ENCODE results near the gene FGFBP2. TPM values are rescaled to one million over a fixed set of nuclear protein-coding genes. Genes with fewer than 3 reads are reported as not detected.

FGFBP2 gene, protein sequence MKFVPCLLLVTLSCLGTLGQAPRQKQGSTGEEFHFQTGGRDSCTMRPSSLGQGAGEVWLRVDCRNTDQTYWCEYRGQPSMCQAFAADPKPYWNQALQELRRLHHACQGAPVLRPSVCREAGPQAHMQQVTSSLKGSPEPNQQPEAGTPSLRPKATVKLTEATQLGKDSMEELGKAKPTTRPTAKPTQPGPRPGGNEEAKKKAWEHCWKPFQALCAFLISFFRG
- total RNA-seq: 100 to 1,000 TPM; 644 to 736 (median 713) TPM
- total RNA-seq (2013): 398 TPM

DNA sequence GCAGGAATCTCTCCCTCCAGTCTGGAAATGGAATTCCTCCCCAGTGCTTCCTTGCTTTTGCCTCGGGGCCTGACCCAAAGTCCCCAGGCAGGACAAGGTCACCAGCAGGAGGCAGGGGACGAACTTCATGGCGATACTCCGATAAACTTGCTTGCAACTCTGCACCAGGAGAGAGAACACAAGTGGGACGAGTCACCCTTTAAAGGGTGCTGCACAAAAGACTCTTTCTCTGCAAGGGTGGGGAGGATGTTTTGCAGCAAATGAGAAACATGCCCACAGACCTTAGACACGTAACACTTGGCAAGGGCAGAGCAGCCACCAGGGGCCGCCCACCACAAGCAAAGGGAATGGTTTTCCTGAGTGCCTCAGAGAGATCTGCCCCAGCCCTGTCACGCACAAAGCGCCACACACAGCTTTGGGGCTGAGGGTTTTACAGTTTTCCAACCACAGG, at the start of gene FGFBP2:
FGFBP2 (minus strand) TSS at position 175 of the 451 bp plus-strand sequence; CDS start at position 129, 46 bp downstream.
- peak within 1 kb of the TSS; percentile 84 for H3K27ac ChIP-seq (ENCODE audit: low read length)
- H3K36me3 Mint-ChIP-seq: peaks cover 9% of the 10 kb centered on the region
- DNase-seq (peak; percentile 67 to 83), ATAC-seq (peak; percentile 51 to 72 (median 65))
- no peaks in the 10 kb centered on the region for H3K27me3 ChIP-seq (ENCODE audit: control insufficient read depth, insufficient read depth, low read length)
- peak; percentile 43 for TF ChIP-seq CTCF (IDR thresholded peaks at IDR 0.05)
- H3K27ac Mint-ChIP-seq: peak within 1 kb of the TSS; percentile 94 to 95
- peak within 1 kb of the TSS; percentile 89 for H3K4me3 Mint-ChIP-seq
- peak within 1 kb of the TSS; percentile 61 for H3K4me3 ChIP-seq (ENCODE audit: low read length)
- H3K36me3 ChIP-seq (ENCODE audit: control insufficient read depth, insufficient read depth, low read length): no peaks in the 10 kb centered on the region
- H3K4me1 ChIP-seq (ENCODE audit: control insufficient read depth, insufficient read depth, low read length): peaks cover 42% of the 10 kb centered on the region
- no peaks in the 10 kb centered on the region for H3K27me3 Mint-ChIP-seq (ENCODE audit: low read depth in 2 of 2)
- peaks cover 0 to 2% of the 10 kb centered on the region in 2 donors for H3K9me3 Mint-ChIP-seq
- WGBS (ENCODE audit: insufficient coverage): 24% methylated on average over 9 of the region's 9 CpGs
- H3K4me1 Mint-ChIP-seq: peaks cover 64 to 70% of the 10 kb centered on the region in 2 donors
- intact Hi-C loops (cut with micrococcal nuclease): loop anchor here (1.0 to 5.0 kb wide), 4 partner anchors 38 to 961 kb away; partner anchors contain the start of genes CD38 and CPEB2
- H3K9me3 ChIP-seq (ENCODE audit: control insufficient read depth, insufficient read depth, low read length): no peaks in the 10 kb centered on the region

DNA sequence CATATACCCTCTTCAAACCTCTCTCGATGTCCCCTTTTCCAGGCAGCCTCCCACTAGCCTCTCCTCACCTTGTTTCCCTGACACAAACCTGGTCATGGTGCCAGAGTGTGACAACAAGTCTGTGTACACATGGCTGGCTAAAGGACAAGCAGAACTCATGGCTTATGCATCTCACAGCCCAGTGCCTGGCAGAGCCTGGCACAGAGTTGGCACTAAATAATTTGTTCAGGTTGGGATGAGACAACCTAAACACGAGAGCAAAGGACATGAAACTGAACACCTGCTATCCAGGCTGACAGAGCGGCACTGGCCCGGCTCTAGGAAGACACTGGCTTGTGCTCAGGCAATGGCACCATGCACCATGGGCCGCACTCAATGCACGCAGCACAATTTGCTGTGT, 48.2 kb upstream of the FGFBP2 start:
- Histone ChIP-seq H3K4me1 (ENCODE audit: control insufficient read depth, insufficient read depth, low read length) (no peaks in the 10 kb centered on the region), H3K4me3 (ENCODE audit: low read length) (no peak overlapping the region), H3K9me3 (ENCODE audit: control insufficient read depth, insufficient read depth, low read length) (no peaks in the 10 kb centered on the region), H3K27ac (ENCODE audit: low read length) (no peak overlapping the region), H3K36me3 (ENCODE audit: control insufficient read depth, insufficient read depth, low read length) (no peaks in the 10 kb centered on the region), H3K27me3 (ENCODE audit: control insufficient read depth, insufficient read depth, low read length) (peaks cover 6% of the 10 kb centered on the region)
- no peak for DNase-seq
- Mint-ChIP-seq H3K36me3 (no peaks in the 10 kb centered on the region), H3K4me3 (no peak overlapping the region), H3K9me3 (no peaks in the 10 kb centered on the region), H3K27ac (no peak overlapping the region), H3K27me3 (ENCODE audit: low read depth in 2 of 2) (peaks cover 0 to 5% of the 10 kb centered on the region in 2 donors), H3K4me1 (no peaks in the 10 kb centered on the region)
- 89% methylated on average over 6 of the region's 6 CpGs for WGBS (ENCODE audit: insufficient coverage)
- TF ChIP-seq CTCF (IDR thresholded peaks at IDR 0.05): no peak
- ATAC-seq: no peak
- intact Hi-C loops (cut with micrococcal nuclease): no loop called here

DNA sequence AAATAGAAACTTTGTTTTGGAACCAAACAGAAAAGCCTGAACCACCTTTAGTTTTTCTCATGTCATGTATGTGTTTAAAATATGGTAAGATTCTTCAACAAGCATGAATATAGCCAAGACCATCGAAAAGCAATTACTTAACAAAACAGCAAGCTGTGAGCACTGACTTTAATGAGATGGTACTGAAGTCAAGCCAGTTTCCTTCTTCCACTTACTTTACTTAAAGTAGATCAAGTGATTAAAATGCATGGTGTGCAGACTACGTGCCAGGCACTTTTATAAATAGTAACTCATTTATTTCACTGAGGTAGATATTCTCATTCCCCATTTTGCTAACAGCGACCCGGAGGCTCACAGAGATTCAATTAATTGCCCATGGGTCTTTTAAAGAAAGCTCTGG, 46.2 kb upstream of the FGFBP2 start:
- peaks cover 0 to 5% of the 10 kb centered on the region in 2 donors for H3K27me3 Mint-ChIP-seq (ENCODE audit: low read depth in 2 of 2)
- Histone ChIP-seq H3K36me3 (ENCODE audit: control insufficient read depth, insufficient read depth, low read length) (no peaks in the 10 kb centered on the region), H3K4me1 (ENCODE audit: control insufficient read depth, insufficient read depth, low read length) (no peaks in the 10 kb centered on the region), H3K27me3 (ENCODE audit: control insufficient read depth, insufficient read depth, low read length) (peaks cover 6% of the 10 kb centered on the region), H3K27ac (ENCODE audit: low read length) (no peak overlapping the region), H3K9me3 (ENCODE audit: control insufficient read depth, insufficient read depth, low read length) (no peaks in the 10 kb centered on the region), H3K4me3 (ENCODE audit: low read length) (no peak overlapping the region)
- DNase-seq (no peak), ATAC-seq (no peak)
- H3K36me3 Mint-ChIP-seq: no peaks in the 10 kb centered on the region
- H3K4me1 Mint-ChIP-seq: no peaks in the 10 kb centered on the region
- H3K27ac Mint-ChIP-seq: no peak overlapping the region
- TF ChIP-seq CTCF (IDR thresholded peaks at IDR 0.05): no peak
- intact Hi-C loops (cut with micrococcal nuclease): no loop called here
- no peaks in the 10 kb centered on the region for H3K9me3 Mint-ChIP-seq
- WGBS (ENCODE audit: insufficient coverage): 90% methylated on average over 3 of the region's 4 CpGs
- H3K4me3 Mint-ChIP-seq: no peak overlapping the region
